ENCODE data around the gene DAAM1.
A peak's percentile ranks its signal among the peaks of the same experiment; 100 is the strongest.

The DAAM1 gene

DNA sequence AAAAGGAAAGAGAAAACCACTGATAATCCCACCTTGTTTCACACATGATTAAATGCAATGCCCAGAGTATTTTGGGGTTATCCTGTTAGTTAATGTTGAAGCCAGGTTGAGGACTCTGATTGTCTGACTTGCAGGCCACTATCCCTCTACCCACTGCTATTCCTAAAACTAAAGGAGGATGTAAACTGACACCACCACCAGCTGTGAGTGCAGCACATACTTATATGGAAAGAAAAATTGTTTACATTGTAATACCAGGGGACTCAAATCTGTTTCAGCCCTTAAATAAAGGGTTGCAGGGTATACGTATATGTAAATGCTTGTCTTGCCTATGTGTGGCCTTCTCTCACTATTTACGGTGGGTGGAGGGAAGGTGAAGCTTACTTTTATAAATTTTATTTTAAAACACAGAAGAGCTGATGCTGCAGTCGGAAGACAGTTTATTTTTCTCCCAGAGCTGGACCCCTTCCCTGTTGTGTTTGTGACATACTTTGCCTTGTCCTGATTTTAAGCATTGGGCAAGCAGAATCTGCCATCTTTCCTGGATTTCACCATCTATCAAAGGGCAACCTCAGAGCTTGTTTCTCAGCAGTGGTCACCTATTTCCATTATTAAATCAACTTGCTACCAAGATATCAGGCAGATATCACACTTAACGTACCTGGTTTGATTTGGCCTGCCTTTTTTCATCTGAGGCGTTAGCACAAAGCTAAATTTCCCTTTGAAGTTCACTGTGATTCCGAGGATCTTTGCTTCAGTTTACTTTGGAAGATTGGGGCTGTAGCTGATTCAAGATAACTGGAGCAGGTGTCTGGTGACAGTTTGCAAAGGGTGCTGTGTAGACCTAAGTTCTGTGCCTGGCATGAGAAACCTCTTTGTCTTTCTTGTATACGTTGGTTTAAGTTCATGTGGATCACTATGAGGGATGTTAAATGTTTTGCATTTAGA is 25.2 kb downstream of the DAAM1 start:
- DNase-seq, result no peak
- intact Hi-C loops (cut with DNase I), result no loop called here

DNA sequence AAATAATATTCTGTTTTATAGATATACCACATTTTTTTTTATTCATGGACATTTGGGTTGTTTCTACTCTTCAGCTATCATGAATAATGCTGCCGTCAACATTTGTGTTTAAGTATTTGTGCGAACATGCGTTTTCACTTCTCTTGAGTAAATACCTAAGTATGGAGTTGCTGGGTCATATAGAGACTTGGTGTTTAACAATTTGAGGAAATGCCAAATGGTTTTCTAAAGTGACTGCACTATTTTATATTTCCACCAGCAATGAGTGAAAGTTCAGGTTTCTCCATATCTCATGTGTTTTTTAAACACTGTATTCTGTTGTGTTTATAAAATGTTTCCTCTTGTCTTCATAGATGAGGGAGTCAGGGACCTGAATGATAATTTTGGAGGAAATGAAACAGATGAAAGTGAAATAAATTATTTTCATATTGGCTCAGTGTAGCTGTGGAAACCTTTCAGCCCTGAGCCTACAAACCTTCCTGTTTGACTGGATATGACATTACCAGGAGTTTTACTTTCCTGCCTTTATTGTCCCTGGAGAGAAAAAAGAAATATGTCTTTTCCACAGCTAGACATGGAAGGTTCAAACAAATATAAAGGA is 26.3 kb downstream of the DAAM1 start:
- intact Hi-C loops (cut with DNase I), result no loop called here
- no peak for DNase-seq

DNA sequence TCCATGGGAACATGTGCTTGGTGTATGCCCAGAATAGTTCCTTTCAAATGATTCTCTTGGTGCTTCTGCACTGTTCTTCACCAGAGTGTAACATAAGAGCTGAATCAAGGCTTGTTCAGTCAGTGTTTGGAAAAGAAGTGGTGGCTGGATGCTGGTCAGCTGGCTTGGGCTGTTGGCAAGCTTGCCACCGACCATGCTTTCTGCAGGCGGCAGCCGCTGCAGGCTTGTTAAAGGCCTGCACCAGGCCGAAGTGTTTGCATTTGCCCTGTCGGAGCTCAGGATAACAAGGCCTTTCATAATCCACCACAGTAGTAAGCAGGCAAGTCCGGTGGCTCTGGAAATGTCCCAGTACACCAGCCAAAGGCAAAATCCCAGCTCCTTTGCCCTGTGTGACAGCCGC is 26.9 kb downstream of the DAAM1 start:
- peak; percentile 42 to 88 (median 78) for DNase-seq
- intact Hi-C loops (cut with DNase I), result no loop called here

DNA sequence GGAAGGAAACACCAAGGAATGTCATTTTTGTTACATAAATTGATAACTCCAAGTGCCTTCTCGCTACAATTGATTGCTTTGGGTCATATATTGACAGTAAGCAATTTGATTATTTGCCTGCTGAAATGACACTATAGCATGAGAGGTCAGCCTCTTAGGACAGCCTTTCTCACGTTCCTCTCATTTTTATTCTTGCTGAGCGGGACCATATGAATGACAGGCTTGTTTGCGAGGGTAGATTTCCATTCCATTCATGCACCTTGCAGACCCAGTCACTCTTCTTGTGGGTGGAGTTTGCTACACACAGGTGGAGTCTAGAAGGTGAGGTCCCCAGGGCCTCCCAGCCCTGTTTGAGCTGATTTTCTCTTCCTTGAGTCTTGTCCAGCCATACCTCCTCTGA is 27.3 kb downstream of the DAAM1 start:
- no peak for DNase-seq
- intact Hi-C loops (cut with DNase I), result no loop called here

DNA sequence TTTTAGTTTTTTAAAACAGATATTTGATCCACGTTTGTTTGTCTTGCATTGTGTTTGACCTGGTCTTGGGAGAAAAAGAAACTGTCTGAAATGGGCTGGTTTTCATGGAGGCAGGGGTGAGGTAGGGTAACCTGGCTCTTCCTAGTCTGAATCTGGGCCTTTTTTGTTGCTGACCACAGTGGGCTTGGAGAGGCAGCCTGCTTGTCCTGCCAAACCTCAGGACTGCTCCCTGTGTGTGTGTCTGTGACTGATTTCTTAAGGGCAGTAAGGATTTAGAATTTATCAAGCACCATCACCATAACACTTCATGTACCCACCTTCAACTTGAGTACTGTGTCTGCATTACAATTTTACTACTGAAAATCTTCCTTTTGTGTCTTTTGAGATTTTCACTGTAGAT is 28.5 kb downstream of the DAAM1 start:
- intact Hi-C loops (cut with DNase I), result no loop called here
- no peak for DNase-seq

DNA sequence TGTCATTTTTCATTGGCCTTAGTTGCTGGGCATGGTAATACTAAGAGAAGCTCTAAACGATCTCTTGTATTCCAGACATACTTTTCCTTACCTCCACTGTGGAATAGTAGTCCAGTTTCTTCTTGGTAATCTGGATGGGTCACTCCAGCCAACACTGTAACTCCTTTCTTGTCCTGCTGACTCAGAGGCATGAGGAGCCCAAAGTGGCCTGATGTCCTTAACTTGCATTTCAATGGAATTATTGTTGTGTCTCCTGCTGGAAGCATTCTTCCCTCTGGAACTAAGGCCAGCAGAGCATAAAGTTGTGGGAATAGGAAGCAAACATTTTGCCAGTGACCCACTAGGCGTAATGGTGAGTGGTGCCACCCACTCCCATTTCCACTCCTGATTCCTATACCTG is 33.1 kb downstream of the DAAM1 start:
- intact Hi-C loops (cut with DNase I), result no loop called here

DNA sequence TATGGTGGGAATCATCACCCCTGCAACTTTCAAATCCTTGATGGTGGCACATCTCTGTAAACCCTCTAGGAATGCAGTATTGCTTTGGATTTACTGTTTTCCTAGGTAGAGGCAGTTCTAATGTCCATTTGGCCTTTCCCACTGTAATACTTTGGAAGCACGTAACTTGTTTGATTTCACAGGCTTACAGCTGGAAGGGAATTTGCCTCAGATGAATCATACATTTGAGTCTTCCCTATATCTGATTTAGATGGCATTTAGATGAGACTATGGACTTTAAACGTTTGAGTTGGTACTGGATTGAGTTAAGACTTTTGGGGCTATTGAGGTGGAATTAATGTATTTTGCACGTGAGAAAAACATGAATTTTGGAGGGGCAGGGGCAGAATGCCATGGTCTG is 35.9 kb downstream of the DAAM1 start:
- intact Hi-C loops (cut with DNase I), result no loop called here
- DNase-seq, result no peak

More for the DNA sequence above, 33.1 kb downstream of the DAAM1 start:
- peak in 7 of 42 donors; percentile 7 to 55 (median 24) for DNase-seq

DNA sequence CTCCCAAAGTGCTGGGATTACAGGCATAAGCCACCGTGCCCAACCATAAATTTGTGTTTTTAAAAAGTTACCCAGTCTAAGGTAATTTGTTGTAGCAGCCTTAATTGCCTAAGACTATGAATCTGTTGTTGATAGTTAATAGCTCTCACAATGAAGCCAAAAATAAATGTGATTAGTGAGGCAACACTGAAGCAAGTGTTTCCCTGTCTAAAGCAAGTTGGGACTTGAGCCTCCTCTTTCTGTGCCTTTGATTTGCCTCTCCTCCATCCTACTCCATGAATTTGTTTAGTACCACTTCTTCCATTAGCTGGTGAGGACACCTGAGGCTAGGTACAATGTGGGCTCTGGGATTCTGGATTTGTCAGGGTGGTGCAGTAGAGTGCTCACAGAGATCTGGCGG is 36.8 kb downstream of the DAAM1 start:
- intact Hi-C loops (cut with DNase I), result no loop called here
- no peak for DNase-seq

DNA sequence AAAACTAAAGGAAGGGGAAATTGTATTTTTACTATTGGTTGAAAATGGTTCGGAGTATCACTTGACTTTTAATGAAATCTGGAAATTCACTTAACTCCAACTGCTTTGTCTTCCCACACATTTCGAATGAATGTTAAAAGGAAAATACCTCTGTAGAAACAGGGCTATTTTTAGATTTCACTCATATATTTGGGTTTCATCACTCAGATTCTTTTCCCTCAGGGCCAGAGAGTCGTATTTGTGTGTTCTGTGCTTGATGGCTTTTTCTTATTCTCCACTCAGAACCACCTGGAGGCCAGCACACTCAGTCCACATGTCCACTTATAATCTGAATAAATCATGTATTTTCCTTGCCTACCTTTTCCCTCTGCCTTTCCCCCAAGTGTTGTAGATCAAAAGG is 40.0 kb downstream of the DAAM1 start:
- intact Hi-C loops (cut with DNase I), result no loop called here
- no peak for DNase-seq

DNA sequence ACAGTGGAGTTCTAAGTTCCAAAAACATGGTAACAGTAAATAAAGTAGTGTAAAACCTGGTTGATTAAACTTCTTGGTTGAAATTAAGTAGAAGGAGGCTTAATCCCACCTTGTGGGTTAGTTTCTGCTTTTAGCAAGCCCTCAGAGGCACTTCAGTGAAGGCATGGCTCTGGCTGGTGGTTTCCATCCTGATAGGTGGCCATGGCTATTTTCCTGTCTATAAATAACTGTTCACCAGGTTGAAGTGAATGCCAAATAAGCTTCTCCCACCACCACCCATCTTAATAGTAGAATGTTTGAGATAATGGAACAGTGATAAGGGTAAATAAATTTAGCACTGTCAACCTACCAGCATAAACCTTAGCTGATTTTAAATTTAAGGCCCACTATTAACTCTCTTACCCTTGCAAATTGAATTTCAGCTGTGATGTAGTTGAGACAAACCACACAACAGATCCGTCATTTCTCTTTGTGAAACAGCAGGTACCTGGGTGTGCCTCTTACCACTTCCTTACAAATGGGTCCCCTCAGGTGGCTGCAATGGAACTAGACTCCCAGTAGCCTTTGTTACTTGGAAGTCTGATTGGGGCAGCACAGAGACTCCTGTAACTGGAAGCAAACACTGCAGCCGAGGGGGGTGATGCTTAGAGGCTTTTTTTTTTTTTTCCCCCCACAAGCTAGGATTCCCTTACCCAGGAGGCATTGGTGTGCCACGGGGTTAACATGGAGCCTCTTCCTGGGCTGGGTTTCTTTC is 41.4 kb downstream of the DAAM1 start:
- DNase-seq, result no peak
- intact Hi-C loops (cut with DNase I), result no loop called here

DNA sequence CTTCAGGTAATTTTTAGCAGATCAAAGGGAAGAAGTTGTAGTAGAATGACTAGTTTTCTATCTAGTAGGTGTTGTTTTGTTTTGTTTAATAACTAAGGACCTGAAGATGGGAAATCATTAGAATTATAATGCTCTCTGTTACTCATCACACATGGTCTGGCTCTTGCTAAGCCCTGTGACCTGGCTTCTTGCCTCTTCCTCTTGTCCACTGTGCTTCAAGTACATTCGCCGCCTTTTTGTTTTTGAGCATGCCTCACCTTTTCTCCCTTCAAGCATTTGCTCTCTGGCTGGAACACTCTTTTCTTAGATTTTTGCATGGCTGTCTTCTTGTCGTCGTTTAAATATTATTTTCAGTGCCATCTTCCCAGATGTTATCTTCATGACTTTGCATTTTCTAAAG is 47.7 kb downstream of the DAAM1 start:
- DNase-seq, result no peak
- intact Hi-C loops (cut with DNase I), result no loop called here

DNA sequence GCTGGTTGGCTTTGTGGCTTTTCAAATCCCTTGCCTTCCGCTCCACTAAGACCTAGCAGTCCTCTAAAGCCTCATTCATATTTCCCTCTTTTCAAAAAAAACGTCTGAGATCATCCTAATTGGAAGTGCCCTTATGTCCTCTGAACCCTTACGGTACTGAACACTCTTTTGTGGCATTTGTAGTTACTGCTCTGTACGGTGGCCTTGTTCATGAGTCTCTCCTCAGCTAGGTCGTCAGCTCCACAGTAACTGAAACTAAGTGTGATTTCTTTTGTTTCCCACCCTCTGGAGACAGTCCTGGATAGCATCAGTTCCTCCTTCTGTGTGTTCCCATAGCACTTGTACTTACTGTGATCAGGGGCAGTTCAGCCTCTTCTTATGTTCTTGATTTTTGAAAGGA is 49.7 kb downstream of the DAAM1 start:
- no peak for DNase-seq
- intact Hi-C loops (cut with DNase I), result no loop called here

DNA sequence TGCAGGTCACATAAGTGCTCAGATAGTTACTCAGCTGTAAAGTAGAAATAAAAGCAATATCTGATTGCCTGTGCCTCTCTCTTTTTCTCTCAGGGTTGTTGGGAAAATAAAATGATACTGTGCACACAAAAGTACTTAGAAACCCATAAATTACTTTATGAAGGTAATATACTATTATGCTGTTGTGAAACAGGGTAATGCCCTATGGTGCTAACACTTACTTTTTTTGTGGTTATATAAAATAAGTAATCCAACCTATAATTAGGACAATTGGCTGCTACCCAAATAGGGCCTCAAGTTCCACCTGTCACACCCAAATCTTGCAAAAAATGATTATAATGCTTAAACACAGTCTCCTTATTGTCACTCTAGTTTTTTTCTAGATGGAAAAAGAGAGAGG is 50.6 kb downstream of the DAAM1 start:
- intact Hi-C loops (cut with DNase I), result no loop called here
- no peak for DNase-seq

DNA sequence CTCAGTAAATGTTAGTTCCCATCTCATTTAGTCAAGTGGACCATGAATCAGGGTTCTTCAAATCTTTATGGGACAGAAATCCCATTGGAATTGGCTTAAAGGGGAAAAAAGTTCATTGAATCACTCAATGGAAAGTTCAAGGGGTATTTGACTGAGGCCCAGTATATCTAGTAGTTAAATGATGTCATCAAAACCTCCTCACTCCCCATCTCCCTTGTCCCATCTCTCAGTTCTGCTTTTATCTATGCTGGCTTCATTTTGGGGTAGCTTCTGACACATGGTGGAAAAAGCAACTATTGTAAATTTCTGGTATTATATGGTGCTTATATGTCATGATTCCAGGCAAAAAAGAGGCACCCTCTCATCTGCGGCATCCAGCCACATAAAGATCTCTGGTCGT is 51.9 kb downstream of the DAAM1 start:
- intact Hi-C loops (cut with DNase I), result no loop called here
- no peak for DNase-seq

DNA sequence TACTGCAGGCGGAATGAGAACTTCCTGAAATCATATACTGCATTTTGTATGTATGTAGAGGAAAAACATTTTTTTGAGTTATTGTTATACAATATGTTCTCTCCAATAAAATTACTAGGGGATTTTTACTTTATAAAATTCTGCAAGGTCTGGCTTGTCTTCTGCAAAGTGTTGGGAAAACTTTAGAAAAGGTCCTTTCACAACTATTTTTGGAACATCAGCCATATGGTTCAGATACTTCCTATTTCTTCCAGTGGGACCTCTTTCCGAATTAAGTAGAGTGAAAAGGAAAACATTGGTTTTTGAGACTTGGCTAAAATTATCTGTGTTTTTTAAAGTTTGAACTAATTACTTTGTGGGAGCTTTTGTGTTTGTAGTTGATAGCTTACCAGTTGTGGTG is 52.7 kb downstream of the DAAM1 start:
- DNase-seq, result no peak
- intact Hi-C loops (cut with DNase I), result no loop called here

DNA sequence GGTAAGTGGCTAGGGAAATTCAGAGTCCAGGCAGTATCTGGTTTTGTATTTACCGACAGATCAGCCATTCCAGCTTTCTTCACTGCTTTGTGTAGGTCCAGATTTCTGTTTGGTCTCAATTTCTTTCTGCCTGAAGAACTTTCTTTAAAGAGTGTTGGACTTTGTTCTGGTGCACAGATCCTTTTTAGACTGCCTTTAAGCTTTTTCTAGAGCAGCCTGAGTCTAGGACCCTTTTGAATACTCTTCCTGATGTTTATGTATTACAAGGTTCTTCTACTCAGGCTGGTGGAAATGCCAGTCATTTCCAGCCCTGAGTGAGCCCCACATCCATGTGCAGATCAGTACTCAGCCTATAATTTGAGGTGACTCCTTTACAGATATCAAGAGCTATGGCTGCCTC is 54.7 kb downstream of the DAAM1 start:
- DNase-seq, result no peak
- intact Hi-C loops (cut with DNase I), result no loop called here

DNA sequence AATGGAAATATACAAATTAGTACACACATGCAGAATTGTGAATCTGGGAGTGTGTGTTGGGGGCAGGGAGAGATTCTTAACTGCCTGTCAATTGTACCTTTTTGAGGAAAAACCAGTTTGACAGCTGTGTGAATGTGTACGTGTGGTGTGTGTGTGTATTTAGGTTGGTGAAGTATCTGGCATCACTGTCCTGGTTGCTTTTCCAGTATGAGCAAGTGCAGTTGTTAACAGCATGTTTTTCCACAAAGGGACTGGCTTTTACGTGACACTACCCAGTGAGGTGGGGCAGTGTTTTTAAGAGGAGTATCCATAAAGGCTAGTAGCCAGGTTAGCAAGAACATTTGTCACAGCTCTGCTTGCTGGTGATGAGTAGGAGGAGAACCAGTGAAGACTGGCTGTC is 56.1 kb downstream of the DAAM1 start:
- intact Hi-C loops (cut with DNase I), result no loop called here
- no peak for DNase-seq

DNA sequence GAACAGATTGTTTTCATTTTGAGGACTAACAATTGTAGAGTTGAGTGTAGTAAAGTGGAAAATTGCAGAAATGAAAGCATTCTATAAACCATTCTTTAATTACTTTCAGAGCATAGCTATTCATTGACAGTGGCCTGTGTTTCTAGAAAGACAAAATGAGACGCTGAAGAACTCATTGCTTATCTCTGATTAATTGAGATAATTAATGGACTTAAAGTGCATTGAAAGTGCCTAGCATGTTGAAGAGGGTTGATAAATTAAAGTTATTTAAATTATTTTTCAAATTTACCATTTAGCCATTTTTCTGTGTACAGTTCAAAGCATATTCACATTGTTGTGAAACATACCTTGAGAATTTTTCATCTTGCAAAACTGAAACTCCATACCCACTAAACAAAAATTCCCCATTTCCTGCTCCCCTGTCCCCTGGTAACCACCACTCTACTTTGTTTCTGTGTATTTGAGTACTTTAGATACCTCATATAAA is 57.4 kb downstream of the DAAM1 start:
- no peak for DNase-seq
- intact Hi-C loops (cut with DNase I), result no loop called here

DNA sequence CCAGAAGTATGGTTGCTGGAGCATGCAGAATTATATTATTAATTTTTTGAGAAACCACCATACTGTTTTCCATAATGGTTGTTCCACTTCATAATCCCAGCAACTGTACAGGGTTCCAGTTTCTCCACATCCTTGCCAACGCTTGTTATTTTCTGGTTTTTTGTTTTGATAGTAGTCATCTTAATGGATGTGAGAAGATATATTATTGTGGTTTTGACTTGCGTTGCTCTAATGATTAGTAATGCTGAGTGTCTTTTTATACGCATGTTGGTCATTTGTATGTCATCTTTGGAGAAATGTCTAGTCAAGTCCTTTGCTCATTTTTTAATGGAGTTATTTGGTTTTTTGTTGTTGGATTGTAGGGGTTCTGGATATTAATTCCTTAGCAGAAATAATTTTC is 58.1 kb downstream of the DAAM1 start:
- DNase-seq, result no peak
- intact Hi-C loops (cut with DNase I), result no loop called here
